GM12872 (cell line): ENCODE results near the gene NSUN6.

ENCODE experiments used
- TF ChIP-seq, protein P1 (sequence below): IDR thresholded peaks from 3 replicates; pipeline ENCODE4 v1.5.1; 2011; ENCODE audit warnings: low read depth, mild to moderate bottlenecking, low read length, moderate library complexity; ENCODE audit not compliant: insufficient read depth

Gene NSUN6, protein sequence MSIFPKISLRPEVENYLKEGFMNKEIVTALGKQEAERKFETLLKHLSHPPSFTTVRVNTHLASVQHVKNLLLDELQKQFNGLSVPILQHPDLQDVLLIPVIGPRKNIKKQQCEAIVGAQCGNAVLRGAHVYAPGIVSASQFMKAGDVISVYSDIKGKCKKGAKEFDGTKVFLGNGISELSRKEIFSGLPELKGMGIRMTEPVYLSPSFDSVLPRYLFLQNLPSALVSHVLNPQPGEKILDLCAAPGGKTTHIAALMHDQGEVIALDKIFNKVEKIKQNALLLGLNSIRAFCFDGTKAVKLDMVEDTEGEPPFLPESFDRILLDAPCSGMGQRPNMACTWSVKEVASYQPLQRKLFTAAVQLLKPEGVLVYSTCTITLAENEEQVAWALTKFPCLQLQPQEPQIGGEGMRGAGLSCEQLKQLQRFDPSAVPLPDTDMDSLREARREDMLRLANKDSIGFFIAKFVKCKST

GRCh38 chr10:18651324-18652007 is at the start of gene NSUN6:
NSUN6 (minus strand) TSS chr10:18651587; CDS start chr10:18651203, 384 bp downstream.
- TF ChIP-seq, protein P1, sequence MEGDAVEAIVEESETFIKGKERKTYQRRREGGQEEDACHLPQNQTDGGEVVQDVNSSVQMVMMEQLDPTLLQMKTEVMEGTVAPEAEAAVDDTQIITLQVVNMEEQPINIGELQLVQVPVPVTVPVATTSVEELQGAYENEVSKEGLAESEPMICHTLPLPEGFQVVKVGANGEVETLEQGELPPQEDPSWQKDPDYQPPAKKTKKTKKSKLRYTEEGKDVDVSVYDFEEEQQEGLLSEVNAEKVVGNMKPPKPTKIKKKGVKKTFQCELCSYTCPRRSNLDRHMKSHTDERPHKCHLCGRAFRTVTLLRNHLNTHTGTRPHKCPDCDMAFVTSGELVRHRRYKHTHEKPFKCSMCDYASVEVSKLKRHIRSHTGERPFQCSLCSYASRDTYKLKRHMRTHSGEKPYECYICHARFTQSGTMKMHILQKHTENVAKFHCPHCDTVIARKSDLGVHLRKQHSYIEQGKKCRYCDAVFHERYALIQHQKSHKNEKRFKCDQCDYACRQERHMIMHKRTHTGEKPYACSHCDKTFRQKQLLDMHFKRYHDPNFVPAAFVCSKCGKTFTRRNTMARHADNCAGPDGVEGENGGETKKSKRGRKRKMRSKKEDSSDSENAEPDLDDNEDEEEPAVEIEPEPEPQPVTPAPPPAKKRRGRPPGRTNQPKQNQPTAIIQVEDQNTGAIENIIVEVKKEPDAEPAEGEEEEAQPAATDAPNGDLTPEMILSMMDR: no peak

- TF ChIP-seq, protein P1: no peak
These were observed 48.8 kb upstream of the NSUN6 start for GRCh38 chr10:18699849-18700840.

- TF ChIP-seq, protein P1: no peak
These were observed 39.2 kb upstream of the NSUN6 start for GRCh38 chr10:18690541-18690940.

DNA sequence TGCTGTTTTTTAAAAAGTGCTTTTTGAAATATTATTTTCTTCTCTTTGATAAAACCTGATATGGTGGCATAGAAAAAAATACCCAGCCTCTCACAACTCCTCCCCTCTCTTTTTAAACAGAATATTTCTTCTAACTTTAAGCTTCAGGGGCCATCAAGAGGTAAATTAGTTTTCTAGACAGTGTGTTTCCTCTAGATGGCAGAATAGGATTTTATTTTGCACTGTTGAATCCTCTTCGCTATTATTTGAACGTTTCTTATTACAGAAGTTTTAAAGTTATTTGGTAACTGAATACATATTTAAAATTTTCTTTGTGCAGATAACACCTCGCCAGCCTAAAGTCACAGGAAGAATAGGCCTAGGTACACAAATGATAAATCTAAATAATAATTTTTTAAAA is 38.1 kb upstream of the NSUN6 start:
- TF ChIP-seq, protein P1: 0 out of 3 replicates have a peak, but pooled peaks have one; percentile 9

DNA sequence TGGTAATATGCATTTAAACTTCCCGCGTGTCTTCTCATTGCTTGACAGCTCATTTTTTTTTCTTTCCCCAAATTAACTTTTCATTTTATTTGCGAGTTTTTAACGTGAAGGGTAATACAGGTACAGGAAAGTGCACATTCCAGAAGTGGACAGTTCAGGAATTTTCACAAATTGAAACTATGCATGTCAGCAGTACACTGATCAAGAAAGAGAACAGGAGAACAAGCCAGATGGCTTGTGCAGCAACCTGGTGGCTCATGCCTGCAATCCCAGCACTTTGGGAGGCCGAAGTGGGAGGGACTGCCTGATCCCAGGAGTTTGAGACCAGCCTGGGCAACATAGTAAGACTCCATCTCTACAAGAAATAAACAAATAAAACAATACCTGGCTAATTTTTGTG is 36.3 kb upstream of the NSUN6 start:
- TF ChIP-seq, protein P1: no peak

GRCh38 chr10:18687195-18687594 is 35.8 kb upstream of the NSUN6 start:
- TF ChIP-seq, protein P1: no peak
